Breast epithelium (tissue), 4 donors: ENCODE data around the gene VAV3. TPM values are rescaled to one million over a fixed set of nuclear protein-coding genes. Genes with fewer than 3 reads are reported as not detected.

Experiments
- DNase-seq, 2 donors: peaks; one replicate each; pipeline ENCODE4 v3.0.0-alpha.2; 2019; ENCODE audit warnings: low spot score in 2 of 2
- H3K27ac ChIP-seq, 2 donors: fragments of 200-600 bp; sonication (generic) in 1 of 2; one replicate each; pipeline ENCODE4 v1.5.1; 2016 to 2019; ENCODE audit warnings: mild to moderate bottlenecking in 1 of 2
- H3K27me3 ChIP-seq, 2 donors: fragments of 200-600 bp; sonication (generic) in 1 of 2; one replicate each; pipeline versions ENCODE4 v1.5.1 to v1.6.0; 2017 to 2019; ENCODE audit warnings: control low read depth in 1 of 2, mild to moderate bottlenecking in 1 of 2
- H3K36me3 ChIP-seq: fragments of 200-600 bp; one replicate; pipeline ENCODE4 v1.5.1; 2019
- H3K4me1 ChIP-seq, 2 donors: fragments of 200-600 bp; sonication (generic); one replicate each; pipeline ENCODE4 v1.5.1; 2016 to 2019; ENCODE audit warnings: control low read depth in 1 of 2
- H3K4me3 ChIP-seq, 3 donors: fragments of 200-600 bp; sonication (generic); 1 replicate in 2 of 3; 2 replicates in 1 of 3; pipeline ENCODE4 v1.5.1; 2016 to 2019; ENCODE audit warnings: mild to moderate bottlenecking in 3 of 3, moderate library complexity in 2 of 3
- H3K9me3 ChIP-seq, 2 donors: fragments of 200-600 bp; sonication (generic) in 1 of 2; one replicate each; pipeline ENCODE4 v1.5.1; 2016 to 2019; ENCODE audit warnings: control low read depth in 1 of 2
- CTCF ChIP-seq, 3 donors: fragments of 450-650 bp; IDR thresholded peaks; one replicate each; pipeline ENCODE4 v1.5.1; 2016 to 2017; ENCODE audit warnings: antibody characterized with exemption in 3 of 3, mild to moderate bottlenecking in 3 of 3, moderate library complexity in 3 of 3
- POLR2A ChIP-seq: fragments of 450-650 bp; IDR thresholded peaks from one replicate; pipeline ENCODE4 v1.6.1; 2016; ENCODE audit warnings: antibody characterized with exemption, mild to moderate bottlenecking, moderate library complexity
- POLR2AphosphoS5 ChIP-seq, 3 donors: sonication (generic); formaldehyde crosslinking; IDR thresholded peaks; one replicate each; pipeline ENCODE4 v1.6.1; 2017; ENCODE audit warnings: antibody characterized with exemption in 3 of 3
- intact Hi-C: fragments of 100-400 bp; cut with DNase I; formaldehyde crosslinking; loops from one replicate; pipeline ENCODE4 v1.15.1; 2023; ENCODE audit warnings: low total_unique reads
- total RNA-seq, 3 donors: library from RNA; depleted of rRNA; stranded (reverse); fragments of >200 nt; gene quantifications; one replicate each; pipeline ENCODE4 v1.1.0, GENCODE V29; 2016

Gene VAV3
- total RNA-seq, 3 donors from 2014 or later = 8.0 to 153 (median 113) TPM

GRCh38 chr1:107979926-107980325 is 14.9 kb upstream of the VAV3 start:
- Histone ChIP-seq H3K36me3 (no peaks in the 10 kb centered on the region), H3K4me1 (no peaks in the 10 kb centered on the region), H3K27me3 (no peaks in the 10 kb centered on the region), H3K27ac (no peak overlapping the region), H3K9me3 (no peaks in the 10 kb centered on the region), H3K4me3 (no peak overlapping the region)
- no peak for DNase-seq
- TF ChIP-seq CTCF (IDR thresholded peaks at IDR 0.05) = no peak
- no peak for TF ChIP-seq POLR2AphosphoS5 (IDR thresholded peaks at IDR 0.05)
- TF ChIP-seq POLR2A = no peak
- intact Hi-C loops = no loop called here

- intact Hi-C loops = no loop called here
- Histone ChIP-seq H3K9me3 (no peaks in the 10 kb centered on the region), H3K27ac (no peak overlapping the region), H3K4me3 (no peak overlapping the region), H3K36me3 (no peaks in the 10 kb centered on the region), H3K4me1 (no peaks in the 10 kb centered on the region), H3K27me3 (no peaks in the 10 kb centered on the region)
- TF ChIP-seq CTCF (IDR thresholded peaks at IDR 0.05) = no peak
- TF ChIP-seq POLR2AphosphoS5 (IDR thresholded peaks at IDR 0.05) = no peak
- no peak for TF ChIP-seq POLR2A
- no peak for DNase-seq
These were observed 14.1 kb upstream of the VAV3 start for GRCh38 chr1:107979088-107979487.

GRCh38 chr1:107976836-107977235 is 11.9 kb upstream of the VAV3 start:
- Histone ChIP-seq H3K4me3 (no peak overlapping the region), H3K9me3 (no peaks in the 10 kb centered on the region), H3K4me1 (no peaks in the 10 kb centered on the region), H3K36me3 (no peaks in the 10 kb centered on the region), H3K27ac (no peak overlapping the region), H3K27me3 (no peaks in the 10 kb centered on the region)
- no peak for TF ChIP-seq POLR2A
- TF ChIP-seq POLR2AphosphoS5 (IDR thresholded peaks at IDR 0.05) = no peak
- TF ChIP-seq CTCF (IDR thresholded peaks at IDR 0.05) = no peak
- no peak for DNase-seq
- intact Hi-C loops = no loop called here

- Histone ChIP-seq H3K4me3 (no peak overlapping the region), H3K9me3 (no peaks in the 10 kb centered on the region), H3K27ac (no peak overlapping the region), H3K36me3 (no peaks in the 10 kb centered on the region), H3K4me1 (no peaks in the 10 kb centered on the region), H3K27me3 (no peaks in the 10 kb centered on the region)
- TF ChIP-seq POLR2A (no peak), POLR2AphosphoS5 (IDR thresholded peaks at IDR 0.05) (no peak), CTCF (IDR thresholded peaks at IDR 0.05) (no peak)
- no peak for DNase-seq
- intact Hi-C loops = no loop called here
These were observed 11.5 kb upstream of the VAV3 start for GRCh38 chr1:107976431-107976830.

GRCh38 chr1:107975851-107976250 is 10.9 kb upstream of the VAV3 start:
- Histone ChIP-seq H3K4me3 (no peak overlapping the region), H3K27me3 (no peaks in the 10 kb centered on the region), H3K27ac (no peak overlapping the region), H3K9me3 (no peaks in the 10 kb centered on the region), H3K4me1 (no peaks in the 10 kb centered on the region), H3K36me3 (no peaks in the 10 kb centered on the region)
- DNase-seq = no peak
- intact Hi-C loops = no loop called here
- TF ChIP-seq CTCF (IDR thresholded peaks at IDR 0.05) = no peak
- TF ChIP-seq POLR2A = no peak
- TF ChIP-seq POLR2AphosphoS5 (IDR thresholded peaks at IDR 0.05) = no peak
